Measurements from ENCODE around the gene FARP1. TPM values are rescaled to one million over a fixed set of nuclear protein-coding genes. Genes with fewer than 3 reads are reported as not detected.
"Not testable (repeated sequence)": the region's sequence is repeated elsewhere in the genome, so short reads cannot be mapped to it uniquely, and the experiment has no call there.

Gene FARP1
- total RNA-seq, 1 donor from 2014 or later: 357 TPM

GRCh38 chr13:98411617-98412265 lies 268.8 kb downstream of the FARP1 start:
- peaks cover 81% of the 10 kb centered on the region for H3K36me3 Mint-ChIP-seq (ENCODE audit: unreplicated experiment)
- H3K4me1 Mint-ChIP-seq (ENCODE audit: unreplicated experiment): no peaks in the 10 kb centered on the region
- DNase-seq (ENCODE audit: extremely low spot score, unreplicated experiment): no peak
- H3K9me3 Mint-ChIP-seq (ENCODE audit: unreplicated experiment): no peaks in the 10 kb centered on the region
- H3K4me3 Mint-ChIP-seq (ENCODE audit: unreplicated experiment): no peak overlapping the region
- H3K27me3 Mint-ChIP-seq (ENCODE audit: unreplicated experiment): no peaks in the 10 kb centered on the region
- TF ChIP-seq CTCF (IDR thresholded peaks at IDR 0.05): no peak
- no peak overlapping the region for H3K27ac Mint-ChIP-seq (ENCODE audit: unreplicated experiment)

GRCh38 chr13:98413278-98413677 lies 270.4 kb downstream of the FARP1 start:
- H3K4me1 Mint-ChIP-seq (ENCODE audit: unreplicated experiment); H3K27me3 Mint-ChIP-seq (ENCODE audit: unreplicated experiment); H3K4me3 Mint-ChIP-seq (ENCODE audit: unreplicated experiment); H3K27ac Mint-ChIP-seq (ENCODE audit: unreplicated experiment); DNase-seq (ENCODE audit: extremely low spot score, unreplicated experiment); H3K9me3 Mint-ChIP-seq (ENCODE audit: unreplicated experiment): not testable (repeated sequence)
- peaks cover 83% of the 10 kb centered on the region for H3K36me3 Mint-ChIP-seq (ENCODE audit: unreplicated experiment)

- Mint-ChIP-seq H3K4me3 (ENCODE audit: unreplicated experiment) (no peak overlapping the region), H3K9me3 (ENCODE audit: unreplicated experiment) (no peaks in the 10 kb centered on the region), H3K27ac (ENCODE audit: unreplicated experiment) (no peak overlapping the region), H3K4me1 (ENCODE audit: unreplicated experiment) (no peaks in the 10 kb centered on the region), H3K27me3 (ENCODE audit: unreplicated experiment) (no peaks in the 10 kb centered on the region), H3K36me3 (ENCODE audit: unreplicated experiment) (peaks cover 82% of the 10 kb centered on the region)
- no peak for DNase-seq (ENCODE audit: extremely low spot score, unreplicated experiment)
- no peak for TF ChIP-seq CTCF (IDR thresholded peaks at IDR 0.05)
Measured at GRCh38 chr13:98413796-98414195, 270.9 kb downstream of the FARP1 start.

GRCh38 chr13:98415326-98416070 lies 272.6 kb downstream of the FARP1 start:
- Mint-ChIP-seq H3K27ac (ENCODE audit: unreplicated experiment) (no peak overlapping the region), H3K9me3 (ENCODE audit: unreplicated experiment) (no peaks in the 10 kb centered on the region), H3K4me1 (ENCODE audit: unreplicated experiment) (peaks cover 2% of the 10 kb centered on the region), H3K27me3 (ENCODE audit: unreplicated experiment) (no peaks in the 10 kb centered on the region), H3K36me3 (ENCODE audit: unreplicated experiment) (peaks cover 73% of the 10 kb centered on the region), H3K4me3 (ENCODE audit: unreplicated experiment) (no peak overlapping the region)
- no peak for DNase-seq (ENCODE audit: extremely low spot score, unreplicated experiment)
- no peak for TF ChIP-seq CTCF (IDR thresholded peaks at IDR 0.05)

- TF ChIP-seq CTCF (IDR thresholded peaks at IDR 0.05): no peak
- H3K36me3 Mint-ChIP-seq (ENCODE audit: unreplicated experiment): peaks cover 73% of the 10 kb centered on the region
- H3K27ac Mint-ChIP-seq (ENCODE audit: unreplicated experiment): no peak overlapping the region
- peaks cover 2% of the 10 kb centered on the region for H3K4me1 Mint-ChIP-seq (ENCODE audit: unreplicated experiment)
- no peaks in the 10 kb centered on the region for H3K27me3 Mint-ChIP-seq (ENCODE audit: unreplicated experiment)
- no peaks in the 10 kb centered on the region for H3K9me3 Mint-ChIP-seq (ENCODE audit: unreplicated experiment)
- DNase-seq (ENCODE audit: extremely low spot score, unreplicated experiment): no peak
- H3K4me3 Mint-ChIP-seq (ENCODE audit: unreplicated experiment): no peak overlapping the region
Measured at GRCh38 chr13:98416408-98416807, 273.5 kb downstream of the FARP1 start.
